ENCODE data around the gene SLC2A6. TPM values are rescaled to one million over a fixed set of nuclear protein-coding genes. Genes with fewer than 3 reads are reported as not detected.
"Not testable (repeated sequence)": the region's sequence is repeated elsewhere in the genome, so short reads cannot be mapped to it uniquely, and the experiment has no call there.

The SLC2A6 gene
- total RNA-seq, 2 experiments from 2014 or later, result 5.5 to 9.9 TPM

DNA sequence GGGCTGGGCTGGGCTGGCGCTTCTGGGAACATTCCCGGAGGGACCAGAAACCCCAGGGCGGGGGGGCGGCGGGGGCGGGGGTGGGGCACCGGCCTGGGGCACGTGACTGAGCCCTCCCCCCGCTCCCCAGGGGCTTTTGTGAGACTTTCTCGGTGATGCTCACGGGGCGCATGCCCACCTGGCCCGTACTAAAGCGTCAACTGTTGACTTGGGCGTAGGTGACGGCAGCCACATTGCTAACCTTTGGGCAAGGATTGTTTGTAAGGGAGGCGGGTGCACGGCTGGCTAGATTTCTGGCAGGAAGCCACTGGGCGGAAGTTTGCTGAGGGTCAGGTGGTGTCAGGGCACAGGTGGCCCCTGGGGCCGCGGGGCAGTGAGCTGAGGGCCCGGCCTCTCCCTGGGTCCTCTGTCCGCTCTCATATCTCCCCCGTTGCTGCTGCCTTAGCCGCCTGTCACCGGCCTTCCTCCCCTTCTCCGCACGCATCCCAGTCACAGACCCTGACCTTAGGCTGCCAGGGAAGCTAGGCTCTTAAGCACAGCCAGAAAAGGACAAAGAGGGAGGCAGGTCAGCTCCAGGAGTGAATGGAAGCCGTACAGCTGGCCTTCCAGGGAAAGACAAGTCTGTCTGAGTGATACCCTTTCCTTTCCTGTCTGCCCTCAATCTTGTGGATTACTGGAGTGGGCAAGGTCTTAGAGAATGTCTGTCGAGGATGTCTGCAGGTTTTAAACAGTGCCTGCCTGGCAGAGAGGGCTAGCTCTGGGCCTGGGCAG lies 18.3 kb downstream of the SLC2A6 start:
- Mint-ChIP-seq H3K27ac (no peak overlapping the region), H3K36me3 (no peaks in the 10 kb centered on the region), H3K4me1 (peaks cover 2% of the 10 kb centered on the region), H3K27me3 (peaks cover 20% of the 10 kb centered on the region), H3K4me3 (peak overlapping the region; percentile 33), H3K9me3 (ENCODE audit: low read depth) (no peaks in the 10 kb centered on the region)
- ATAC-seq, result no peak
- no peak for DNase-seq
- CTCF ChIA-PET, result interaction anchor here (0.8 to 1.3 kb wide), 4 partner anchors 26 to 97 kb away, joined by 3 to 7 read pairs (median 4); no protein-coding TSS in a partner anchor

GRCh38 chr9:133459476-133460404 lies 19.2 kb downstream of the SLC2A6 start, which contains the start of gene CACFD1:
Gene CACFD1 (plus strand): TSS chr9:133459978. CDS start chr9:133460067, 89 bp downstream.
- H3K36me3 Mint-ChIP-seq, result no peaks in the 10 kb centered on the region
- DNase-seq (peak; percentile 94), ATAC-seq (peak; percentile 90)
- H3K27me3 Mint-ChIP-seq, result peaks cover 20% of the 10 kb centered on the region
- H3K4me1 Mint-ChIP-seq, result peaks cover 2% of the 10 kb centered on the region
- no peaks in the 10 kb centered on the region for H3K9me3 Mint-ChIP-seq (ENCODE audit: low read depth)
- peak within 1 kb of the TSS; percentile 46 for H3K27ac Mint-ChIP-seq
- CTCF ChIA-PET, result interaction anchor here (0.6 to 1.3 kb wide), 5 partner anchors 27 to 100 kb away, joined by 3 to 7 read pairs (median 3); no protein-coding TSS in a partner anchor
- H3K4me3 Mint-ChIP-seq, result peak within 1 kb of the TSS; percentile 75

DNA sequence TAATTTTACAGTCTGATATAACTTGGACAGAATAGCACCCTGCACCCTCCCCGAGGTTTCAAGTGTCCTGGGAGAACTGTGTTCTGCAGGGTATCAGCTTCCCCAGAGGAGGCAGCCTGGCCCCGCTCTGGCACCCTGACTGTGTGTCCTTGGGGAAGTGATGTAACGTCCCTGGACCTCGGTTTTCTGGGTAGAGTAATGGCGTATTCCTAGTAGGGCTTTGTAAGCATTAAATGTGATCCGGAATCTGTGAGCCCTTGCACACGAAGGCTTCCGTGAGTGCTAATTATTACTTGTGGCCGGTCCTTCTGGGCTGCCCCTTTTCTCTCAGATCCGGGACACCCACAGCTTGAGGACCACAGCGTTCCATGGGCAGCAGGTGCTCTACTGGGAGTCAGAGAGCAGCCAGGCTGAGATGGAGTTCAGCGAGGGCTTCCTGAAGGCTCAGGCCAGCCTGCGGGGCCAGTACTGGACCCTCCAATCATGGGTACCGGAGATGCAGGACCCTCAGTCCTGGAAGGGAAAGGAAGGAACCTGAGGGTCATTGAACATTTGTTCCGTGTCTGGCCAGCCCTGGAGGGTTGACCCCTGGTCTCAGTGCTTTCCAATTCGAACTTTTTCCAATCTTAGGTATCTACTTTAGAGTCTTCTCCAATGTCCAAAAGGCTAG lies 20.1 kb downstream of the SLC2A6 start:
- CTCF ChIA-PET, result interaction anchor here (0.6 to 1.3 kb wide), 4 partner anchors 21 to 101 kb away, joined by 3 to 7 read pairs (median 4); partner anchors contain the start of gene SLC2A6
- H3K27ac Mint-ChIP-seq, result no peak overlapping the region
- H3K36me3 Mint-ChIP-seq, result no peaks in the 10 kb centered on the region
- H3K4me3 Mint-ChIP-seq, result no peak overlapping the region
- peaks cover 20% of the 10 kb centered on the region for H3K27me3 Mint-ChIP-seq
- DNase-seq, result no peak
- no peak for ATAC-seq
- H3K9me3 Mint-ChIP-seq (ENCODE audit: low read depth), result no peaks in the 10 kb centered on the region
- peaks cover 2% of the 10 kb centered on the region for H3K4me1 Mint-ChIP-seq

DNA sequence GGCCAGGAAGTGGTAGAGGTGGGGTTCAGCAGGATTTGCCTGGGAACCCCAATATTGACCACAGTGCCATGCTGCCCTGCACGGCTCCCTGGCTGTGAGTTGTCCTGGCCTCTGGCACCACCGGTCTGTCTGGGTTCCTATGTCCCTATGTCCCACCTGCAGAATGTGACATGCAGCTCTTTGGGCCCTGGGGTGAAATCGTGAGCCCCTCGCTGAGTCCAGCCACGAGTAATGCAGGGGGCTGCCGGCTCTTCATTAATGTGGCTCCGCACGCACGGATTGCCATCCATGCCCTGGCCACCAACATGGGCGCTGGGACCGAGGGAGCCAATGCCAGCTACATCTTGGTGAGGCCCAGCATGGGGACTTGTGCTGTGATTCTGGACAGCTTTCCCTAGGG lies 21.2 kb downstream of the SLC2A6 start:
- H3K9me3 Mint-ChIP-seq (ENCODE audit: low read depth), result no peaks in the 10 kb centered on the region
- H3K4me1 Mint-ChIP-seq, result peaks cover 2% of the 10 kb centered on the region
- CTCF ChIA-PET, result interaction anchor here (1.0 kb wide), 1 partner anchor 22 kb away, joined by 4 read pairs; the partner anchor contains the start of gene SLC2A6
- no peaks in the 10 kb centered on the region for H3K36me3 Mint-ChIP-seq
- H3K27me3 Mint-ChIP-seq, result peaks cover 20% of the 10 kb centered on the region
- H3K27ac Mint-ChIP-seq, result no peak overlapping the region
- ATAC-seq, result no peak
- DNase-seq, result no peak
- no peak overlapping the region for H3K4me3 Mint-ChIP-seq

DNA sequence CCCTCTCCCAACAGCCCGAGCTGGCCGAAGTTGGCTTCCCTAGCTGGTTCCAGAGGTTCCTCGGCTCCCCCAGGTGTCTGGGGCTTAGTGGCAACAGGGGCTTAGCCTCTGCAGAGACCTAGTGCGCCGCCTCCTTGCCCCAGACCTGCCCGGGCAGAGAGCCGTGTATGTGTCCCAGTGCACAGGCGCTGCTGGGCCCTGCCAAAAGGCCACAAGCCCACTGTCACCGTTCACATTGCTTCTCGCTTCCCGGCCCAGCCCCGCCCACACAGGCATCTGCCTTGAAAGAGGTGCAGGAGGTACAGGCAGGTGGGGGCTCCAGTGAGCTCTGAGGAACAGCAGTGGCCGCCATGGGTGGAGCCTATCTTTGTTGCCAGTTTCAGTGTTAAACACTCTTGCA lies 21.7 kb downstream of the SLC2A6 start:
- Mint-ChIP-seq H3K27me3 (peaks cover 20% of the 10 kb centered on the region), H3K36me3 (no peaks in the 10 kb centered on the region), H3K4me1 (peaks cover 2% of the 10 kb centered on the region), H3K9me3 (ENCODE audit: low read depth) (no peaks in the 10 kb centered on the region), H3K4me3 (no peak overlapping the region), H3K27ac (no peak overlapping the region)
- DNase-seq (no peak), ATAC-seq (no peak)
- CTCF ChIA-PET, result no interaction called here

- no peak overlapping the region for H3K4me3 Mint-ChIP-seq
- H3K36me3 Mint-ChIP-seq, result no peaks in the 10 kb centered on the region
- DNase-seq (no peak), ATAC-seq (no peak)
- CTCF ChIA-PET, result no interaction called here
- H3K9me3 Mint-ChIP-seq (ENCODE audit: low read depth), result no peaks in the 10 kb centered on the region
- peaks cover 2% of the 10 kb centered on the region for H3K4me1 Mint-ChIP-seq
- H3K27me3 Mint-ChIP-seq, result peaks cover 16% of the 10 kb centered on the region
- no peak overlapping the region for H3K27ac Mint-ChIP-seq
Observed at GRCh38 chr9:133456409-133456808, 22.5 kb downstream of the SLC2A6 start.

DNA sequence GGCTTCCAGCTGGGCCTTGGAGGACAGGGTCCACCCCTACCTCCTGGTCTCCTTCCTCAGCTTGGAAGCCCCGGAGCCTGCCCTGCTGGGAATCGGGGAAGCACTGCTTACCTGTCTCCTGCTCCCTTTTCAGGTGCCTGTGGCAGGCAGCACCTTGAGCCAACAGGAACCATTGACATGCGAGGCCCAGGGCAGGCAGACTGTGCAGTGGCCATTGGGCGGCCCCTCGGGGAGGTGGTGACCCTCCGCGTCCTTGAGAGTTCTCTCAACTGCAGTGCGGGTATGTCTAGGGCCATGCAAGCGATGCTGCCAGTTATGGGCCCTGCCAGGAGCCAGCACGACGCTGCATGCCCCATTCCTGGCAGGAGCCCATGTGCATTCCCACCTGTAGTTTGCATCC lies 23.0 kb downstream of the SLC2A6 start:
- DNase-seq, result no peak
- CTCF ChIA-PET, result interaction anchor here (3.0 kb wide), 1 partner anchor 270 kb away, joined by 7 read pairs; no protein-coding TSS in a partner anchor
- H3K27ac Mint-ChIP-seq, result no peak overlapping the region
- H3K4me1 Mint-ChIP-seq, result peaks cover 2% of the 10 kb centered on the region
- ATAC-seq, result no peak
- no peaks in the 10 kb centered on the region for H3K36me3 Mint-ChIP-seq
- H3K27me3 Mint-ChIP-seq, result peaks cover 11% of the 10 kb centered on the region
- H3K9me3 Mint-ChIP-seq (ENCODE audit: low read depth), result no peaks in the 10 kb centered on the region
- H3K4me3 Mint-ChIP-seq, result no peak overlapping the region

DNA sequence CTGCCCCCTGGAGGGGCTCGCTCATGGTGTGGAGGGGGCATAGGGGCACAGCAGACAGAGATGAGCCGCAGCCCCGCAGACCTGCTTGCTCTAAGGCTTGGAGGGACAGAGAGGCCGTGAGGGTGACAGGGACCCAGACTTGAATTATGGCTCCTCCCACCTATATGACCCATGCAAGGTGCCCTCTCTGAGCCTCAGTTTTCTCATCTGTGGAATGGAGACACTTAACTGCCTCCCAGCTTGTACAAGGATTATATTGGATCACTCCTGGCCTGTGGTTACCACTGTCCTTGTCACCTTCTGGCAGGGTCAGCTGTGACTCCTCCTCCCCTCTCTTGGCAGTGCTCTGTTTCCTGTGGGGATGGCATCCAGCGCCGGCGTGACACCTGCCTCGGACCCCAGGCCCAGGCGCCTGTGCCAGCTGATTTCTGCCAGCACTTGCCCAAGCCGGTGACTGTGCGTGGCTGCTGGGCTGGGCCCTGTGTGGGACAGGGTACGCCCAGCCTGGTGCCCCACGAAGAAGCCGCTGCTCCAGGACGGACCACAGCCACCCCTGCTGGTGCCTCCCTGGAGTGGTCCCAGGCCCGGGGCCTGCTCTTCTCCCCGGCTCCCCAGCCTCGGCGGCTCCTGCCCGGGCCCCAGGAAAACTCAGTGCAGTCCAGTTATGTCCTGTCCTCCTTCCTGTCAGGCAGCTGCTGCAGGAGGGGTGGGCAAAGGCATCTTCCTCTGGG lies 23.8 kb downstream of the SLC2A6 start:
- H3K4me1 Mint-ChIP-seq, result no peaks in the 10 kb centered on the region
- no peak overlapping the region for H3K4me3 Mint-ChIP-seq
- H3K27me3 Mint-ChIP-seq, result peaks cover 5% of the 10 kb centered on the region
- no peak overlapping the region for H3K27ac Mint-ChIP-seq
- no peaks in the 10 kb centered on the region for H3K9me3 Mint-ChIP-seq (ENCODE audit: low read depth)
- ATAC-seq, result no peak
- DNase-seq, result no peak
- CTCF ChIA-PET, result interaction anchor here (3.0 kb wide), 1 partner anchor 269 kb away, joined by 7 read pairs; no protein-coding TSS in a partner anchor
- no peaks in the 10 kb centered on the region for H3K36me3 Mint-ChIP-seq

DNA sequence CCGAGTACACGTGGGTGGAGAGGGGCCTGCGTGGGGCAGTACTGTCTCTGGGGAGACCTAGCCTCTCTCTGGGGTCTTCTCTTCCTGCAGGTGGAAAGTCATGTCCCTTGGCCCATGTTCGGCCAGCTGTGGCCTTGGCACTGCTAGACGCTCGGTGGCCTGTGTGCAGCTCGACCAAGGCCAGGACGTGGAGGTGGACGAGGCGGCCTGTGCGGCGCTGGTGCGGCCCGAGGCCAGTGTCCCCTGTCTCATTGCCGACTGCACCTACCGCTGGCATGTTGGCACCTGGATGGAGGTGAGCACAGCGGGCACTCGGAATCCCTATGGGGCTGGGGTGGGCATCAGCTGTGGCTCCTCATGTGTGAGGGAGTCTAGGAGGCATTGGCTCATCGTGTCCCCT lies 24.6 kb downstream of the SLC2A6 start:
- H3K4me3 Mint-ChIP-seq, result no peak overlapping the region
- no peaks in the 10 kb centered on the region for H3K36me3 Mint-ChIP-seq
- peaks cover 5% of the 10 kb centered on the region for H3K27me3 Mint-ChIP-seq
- DNase-seq (no peak), ATAC-seq (no peak)
- H3K27ac Mint-ChIP-seq, result no peak overlapping the region
- no peaks in the 10 kb centered on the region for H3K4me1 Mint-ChIP-seq
- H3K9me3 Mint-ChIP-seq (ENCODE audit: low read depth), result no peaks in the 10 kb centered on the region
- CTCF ChIA-PET, result interaction anchor here (3.0 kb wide), 1 partner anchor 269 kb away, joined by 7 read pairs; no protein-coding TSS in a partner anchor

DNA sequence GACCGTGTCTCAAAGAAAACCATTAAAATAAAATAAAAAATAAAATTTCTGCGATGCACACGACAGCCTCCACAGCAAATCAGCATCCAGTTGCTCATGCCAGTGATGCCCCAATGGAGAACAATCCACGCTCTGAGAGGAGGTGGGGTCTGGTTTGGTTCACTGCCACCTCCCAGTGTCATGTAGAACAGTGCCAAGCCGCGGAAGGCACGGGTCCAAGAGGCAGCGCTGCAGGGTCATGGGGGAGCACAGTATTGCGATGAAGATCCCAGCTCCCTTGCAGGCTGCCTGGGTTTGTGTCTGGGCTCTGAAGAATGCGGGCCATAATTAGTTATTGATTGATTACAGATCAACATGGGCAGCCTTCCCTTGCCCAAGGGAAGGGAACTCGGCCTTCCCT lies 25.2 kb downstream of the SLC2A6 start:
- DNase-seq, result no peak

DNA sequence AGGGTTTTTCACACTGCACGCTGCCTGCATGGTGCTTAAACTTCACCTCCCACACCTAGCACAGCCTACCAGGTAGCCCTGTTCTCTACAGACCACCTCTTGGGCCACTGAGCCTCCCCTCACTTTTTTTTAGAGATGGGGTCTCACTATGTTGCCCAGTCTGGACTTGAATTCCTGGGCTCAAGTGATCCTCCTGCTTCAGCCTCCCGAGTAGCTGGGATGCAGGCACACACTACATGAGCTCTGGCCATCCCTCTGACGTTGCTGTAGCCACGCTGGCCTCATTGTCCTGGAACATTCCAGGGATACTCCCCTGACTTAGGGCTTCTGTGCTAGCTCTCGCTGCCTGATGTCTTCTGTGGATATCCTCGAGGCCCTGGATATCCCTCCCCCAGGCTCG lies 26.3 kb downstream of the SLC2A6 start:
- no peak overlapping the region for H3K4me3 Mint-ChIP-seq
- no peaks in the 10 kb centered on the region for H3K4me1 Mint-ChIP-seq
- H3K27ac Mint-ChIP-seq, result no peak overlapping the region
- no peak for ATAC-seq
- no peaks in the 10 kb centered on the region for H3K9me3 Mint-ChIP-seq (ENCODE audit: low read depth)
- DNase-seq, result no peak
- no peaks in the 10 kb centered on the region for H3K27me3 Mint-ChIP-seq
- CTCF ChIA-PET, result no interaction called here
- no peaks in the 10 kb centered on the region for H3K36me3 Mint-ChIP-seq

More for the DNA sequence above, 25.2 kb downstream of the SLC2A6 start:
- H3K4me1 Mint-ChIP-seq, result no peaks in the 10 kb centered on the region
- CTCF ChIA-PET, result interaction anchor here (3.0 kb wide), 1 partner anchor 268 kb away, joined by 7 read pairs; no protein-coding TSS in a partner anchor
- H3K9me3 Mint-ChIP-seq (ENCODE audit: low read depth), result no peaks in the 10 kb centered on the region
- H3K27me3 Mint-ChIP-seq, result peaks cover 2% of the 10 kb centered on the region
- H3K4me3 Mint-ChIP-seq, result no peak overlapping the region
- no peak overlapping the region for H3K27ac Mint-ChIP-seq
- no peak for ATAC-seq
- H3K36me3 Mint-ChIP-seq, result no peaks in the 10 kb centered on the region

- H3K36me3 Mint-ChIP-seq; H3K27me3 Mint-ChIP-seq; CTCF ChIA-PET; H3K27ac Mint-ChIP-seq; H3K4me3 Mint-ChIP-seq; H3K9me3 Mint-ChIP-seq (ENCODE audit: low read depth); ATAC-seq; DNase-seq; H3K4me1 Mint-ChIP-seq: not testable (repeated sequence)
Observed at GRCh38 chr9:133451865-133452264, 27.0 kb downstream of the SLC2A6 start.

Measured in activated CD8-positive, alpha-beta memory T cell treated with anti-CD3 and anti-CD28 coated beads, Interleukin-2, amount 10 ng/mL, durations not matched to agents 7 days and 5 days (primary cell).